A549 (cell line): Measurements from ENCODE around the gene SLC26A1. TPM values are rescaled to one million over a fixed set of nuclear protein-coding genes. Genes with fewer than 3 reads are reported as not detected.

Source experiments
- ATAC-seq, 2 experiments: fragments of 200-7000 bp in 1 of 2; fragments of >200 bp in 1 of 2; cut with Nextera tagmentation in 1 of 2; cut with Tn5 transposase in 1 of 2; 3 replicates each; pipeline versions ENCODE4 v1.8.0 to v1.9.1; 2018 to 2020; ENCODE audit warnings: mild to moderate bottlenecking in 1 of 2, moderate library complexity in 1 of 2
- CTCF ChIA-PET: fragments of 300-600 bp; sonication (Branson Sonifier 250); formaldehyde crosslinking; extraction: SDS; loops from one replicate; lab custom pipeline; 2021; ENCODE audit warnings: antibody characterized with exemption, inconsistent platforms; lab: Yijun Ruan, JAX
- POLR2A ChIA-PET: fragments of 350-600 bp; formaldehyde crosslinking; extraction: SDS; loops from one replicate; lab custom pipeline; 2021; ENCODE audit warnings: antibody characterized with exemption, inconsistent platforms; lab: Yijun Ruan, JAX
- DNase-seq, 2 experiments: peaks; one replicate each; pipeline versions ENCODE4 v3.0.0 to v3.0.0-alpha.2; 2011 to 2016; ENCODE audit warnings: low read depth in 1 of 2, low spot score in 1 of 2
- FAIRE-seq: peaks from 2 replicates; lab custom pipeline; 2011; peaks lifted over from hg19 to GRCh38; lab: Jason Lieb, UNC
- H3K27ac ChIP-seq, 2 experiments: fragments of >200 bp; sonication (Bioruptor Twin); formaldehyde crosslinking; 3 replicates each; pipeline ENCODE4 v1.5.1; 2016 to 2017
- H3K4me1 ChIP-seq: fragments of >200 bp; sonication (Bioruptor Twin); formaldehyde crosslinking; 3 replicates; pipeline ENCODE4 v1.6.1; 2016
- H3K4me2 ChIP-seq: fragments of >200 bp; sonication (Bioruptor Twin); formaldehyde crosslinking; 3 replicates; pipeline ENCODE4 v1.6.1; 2016
- H3K4me3 ChIP-seq: fragments of >200 bp; sonication (Bioruptor Twin); formaldehyde crosslinking; 3 replicates; pipeline ENCODE4 v1.5.1; 2016
- H3K9me3 ChIP-seq: fragments of >200 bp; sonication (Bioruptor Twin); formaldehyde crosslinking; 3 replicates; pipeline ENCODE4 v1.6.1; 2016
- ATOH8 ChIP-seq: fragments of 250-450 bp; sonication (Bioruptor Pico); IDR thresholded peaks from 2 replicates; pipeline ENCODE4 v1.5.0; 2020; ENCODE audit warnings: low read depth, mild to moderate bottlenecking, moderate library complexity
- BCL3 ChIP-seq: fragments of >200 bp; sonication (Bioruptor Twin); formaldehyde crosslinking; IDR thresholded peaks from 3 replicates; pipeline ENCODE4 v1.6.1; 2016
- BHLHE40 ChIP-seq: IDR thresholded peaks from 2 replicates; pipeline ENCODE4 v1.6.1; 2012; ENCODE audit warnings: low read depth, low read length, inconsistent platforms
- CBX2 ChIP-seq: fragments of 200-600 bp; sonication (generic); IDR thresholded peaks from 2 replicates; pipeline ENCODE4 v1.6.1; 2016; ENCODE audit warnings: low read depth, mild to moderate bottlenecking, borderline replicate concordance
- CBX8 ChIP-seq: fragments of 200-600 bp; sonication (generic); IDR thresholded peaks from 2 replicates; pipeline ENCODE4 v1.6.1; 2016
- CEBPB ChIP-seq, 2 experiments: fragments of >200 bp in 1 of 2; sonication (Bioruptor Twin) in 1 of 2; formaldehyde crosslinking in 1 of 2; IDR thresholded peaks; 2 replicates each; pipeline ENCODE4 v1.6.1; 2012 to 2016
- CHD2 ChIP-seq: fragments of 150-350 bp; IDR thresholded peaks from 2 replicates; pipeline ENCODE4 v1.6.1; 2014; ENCODE audit warnings: low read length; ENCODE audit not compliant: partially characterized antibody
- CTCF ChIP-seq: fragments of >200 bp; sonication (Bioruptor Twin); formaldehyde crosslinking; IDR thresholded peaks from 3 replicates; pipeline ENCODE4 v1.5.1; 2016
- E2F6 ChIP-seq: IDR thresholded peaks from 2 replicates; pipeline ENCODE4 v1.6.1; 2012; ENCODE audit warnings: low read depth, borderline replicate concordance
- EHMT2 ChIP-seq: fragments of 200-600 bp; sonication (generic); IDR thresholded peaks from 2 replicates; pipeline ENCODE4 v1.6.1; 2016; ENCODE audit warnings: antibody characterized with exemption, low read depth, mild to moderate bottlenecking, moderate library complexity
- EP300 ChIP-seq, 2 experiments: fragments of >200 bp; sonication (Bioruptor Twin); formaldehyde crosslinking; IDR thresholded peaks; 2 replicates in 1 of 2; 3 replicates in 1 of 2; pipeline ENCODE4 v1.6.1; 2016 to 2017
- FOSL2 ChIP-seq, 2 experiments: fragments of 450-650 bp in 1 of 2; fragments of >200 bp in 1 of 2; sonication (Bioruptor Twin) in 1 of 2; formaldehyde crosslinking; IDR thresholded peaks; 2 replicates each; pipeline versions ENCODE4 v1.5.0 to v1.6.1; 2016 to 2020; ENCODE audit warnings: mild to moderate bottlenecking in 1 of 2, moderate library complexity in 1 of 2
- GATA3 ChIP-seq: IDR thresholded peaks from 2 replicates; pipeline ENCODE4 v1.6.1; 2012; ENCODE audit warnings: borderline replicate concordance
- JUN ChIP-seq, 2 experiments: fragments of >200 bp; sonication (Bioruptor Twin); formaldehyde crosslinking; IDR thresholded peaks; 2 replicates in 1 of 2; 3 replicates in 1 of 2; pipeline ENCODE4 v1.6.1; 2016 to 2017
- KDM5A ChIP-seq: fragments of 200-600 bp; sonication (generic); IDR thresholded peaks from 2 replicates; pipeline ENCODE4 v1.6.1; 2016; ENCODE audit warnings: antibody characterized with exemption, mild to moderate bottlenecking
- MAX ChIP-seq: IDR thresholded peaks from 2 replicates; pipeline ENCODE4 v1.6.1; 2012
- MYC ChIP-seq: IDR thresholded peaks from 2 replicates; pipeline ENCODE4 v1.6.1; 2012; ENCODE audit warnings: mild to moderate bottlenecking, inconsistent platforms, low read length, improper control_type of control experiment, borderline replicate concordance
- PHF8 ChIP-seq: fragments of 200-600 bp; sonication (generic); IDR thresholded peaks from 2 replicates; pipeline ENCODE4 v1.6.1; 2016; ENCODE audit warnings: low read depth, mild to moderate bottlenecking, antibody characterized with exemption, moderate library complexity, borderline replicate concordance
- RCOR1 ChIP-seq: fragments of 150-350 bp; IDR thresholded peaks from 2 replicates; pipeline ENCODE4 v1.6.1; 2014; ENCODE audit warnings: antibody characterized with exemption, low read length, low read depth
- REST ChIP-seq: fragments of 200-600 bp; sonication (generic); IDR thresholded peaks from 2 replicates; pipeline ENCODE4 v1.6.1; 2016; ENCODE audit warnings: antibody characterized with exemption, mild to moderate bottlenecking, moderate library complexity
- SMC3 ChIP-seq: fragments of >200 bp; sonication (Bioruptor Twin); formaldehyde crosslinking; IDR thresholded peaks from 3 replicates; pipeline ENCODE4 v1.6.1; 2018; ENCODE audit warnings: inconsistent platforms
- USF2 ChIP-seq: fragments of 450-650 bp; IDR thresholded peaks from 2 replicates; pipeline ENCODE4 v1.6.1; 2014; ENCODE audit warnings: antibody characterized with exemption
- ZNF302 ChIP-seq: fragments of 250-450 bp; sonication (Bioruptor Pico); IDR thresholded peaks from 2 replicates; pipeline ENCODE4 v1.9.0; 2021; ENCODE audit warnings: inconsistent platforms, mild to moderate bottlenecking, moderate library complexity
- WGBS: methylation state at CpG from one replicate; pipeline ENCODE4 v1.1.6; 2017; ENCODE audit errors: missing lambda C conversion rate; 5-methylcytosine and 5-hydroxymethylcytosine counted together
- polyA plus RNA-seq, 4 experiments: library from polyadenylated mRNA; depleted of rRNA in 3 of 4; stranded (reverse); fragments of >200 nt; fragmentation: RNase III in 1 of 4; extraction: RNeasy Plus Mini Kit Qiagen cat#74134 plus additional on column Dnase treatment in 1 of 4; gene quantifications; 2 replicates in 3 of 4; 3 replicates in 1 of 4; pipeline ENCODE4 v1.2.3, GENCODE V29; 2011 to 2017

SLC26A1 gene
- polyA plus RNA-seq, 2 of the 4 experiments (the other 2 are of a cell fraction), result 0.23 to 0.61 TPM

GRCh38 chr4:1023075-1023640, 30.0 kb upstream of the SLC26A1 start:
- no peaks in the 10 kb centered on the region for H3K9me3 ChIP-seq
- WGBS, result 86% methylated on average over 7 of the region's 20 CpGs
- no peak for FAIRE-seq
- ChIA-PET POLR2A (no interaction called here), CTCF (interaction anchor here (1.6 kb wide), 1 partner anchor 11 kb away, joined by 4 read pairs; no protein-coding TSS in a partner anchor)
- no peak overlapping the region for H3K27ac ChIP-seq
- TF ChIP-seq BHLHE40 (no peak), USF2 (no peak), MAX (no peak), FOSL2 (IDR thresholded peaks at IDR 0.05) (no peak), FOSL2 (CRISPR knock-in tag; IDR thresholded peaks at IDR 0.05) (no peak), ATOH8 (CRISPR knock-in tag) (no peak), CTCF (no peak), CBX8 (no peak), E2F6 (no peak), SMC3 (no peak), JUN (IDR thresholded peaks at IDR 0.05) (no peak), REST (no peak), EP300 (IDR thresholded peaks at IDR 0.05) (no peak), RCOR1 (no peak), PHF8 (no peak)
- no peak overlapping the region for H3K4me2 ChIP-seq
- no peak for DNase-seq
- H3K4me3 ChIP-seq, result no peak overlapping the region
- no peak for ATAC-seq
- H3K4me1 ChIP-seq, result no peaks in the 10 kb centered on the region

GRCh38 chr4:1022739-1023066, 29.5 kb upstream of the SLC26A1 start:
- TF ChIP-seq BCL3 (no peak), CEBPB (IDR thresholded peaks at IDR 0.05) (no peak), CHD2 (no peak), EHMT2 (no peak), KDM5A (no peak), SMC3 (no peak), ZNF302 (no peak), GATA3 (no peak), CBX2 (no peak), FOSL2 (IDR thresholded peaks at IDR 0.05) (no peak), FOSL2 (CRISPR knock-in tag; IDR thresholded peaks at IDR 0.05) (no peak), MYC (no peak)
- DNase-seq, result no peak
- ChIA-PET POLR2A (no interaction called here), CTCF (interaction anchor here (1.6 kb wide), 1 partner anchor 11 kb away, joined by 4 read pairs; no protein-coding TSS in a partner anchor)
- Histone ChIP-seq H3K9me3 (no peaks in the 10 kb centered on the region), H3K4me2 (no peak overlapping the region), H3K27ac (no peak overlapping the region), H3K4me3 (no peak overlapping the region), H3K4me1 (no peaks in the 10 kb centered on the region)
- no peak for ATAC-seq
- FAIRE-seq, result no peak
- WGBS, result 69% methylated on average over 3 of the region's 19 CpGs
